HG03159 (cell line): ENCODE data around the gene PTMA.
"Not testable (repeated sequence)": the region's sequence is repeated elsewhere in the genome, so short reads cannot be mapped to it uniquely, and the experiment has no call there.

Experiments used
- ATAC-seq: cut with Tn5 transposase; IDR thresholded peaks from one replicate; pipeline ENCODE4 v1.9.1; 2021; ENCODE audit warnings: mild to moderate bottlenecking, moderate library complexity; ENCODE audit not compliant: unreplicated experiment

The PTMA gene

GRCh38 chr2:231749016-231749415 is 40.7 kb downstream of the PTMA start:
- ATAC-seq = not testable (repeated sequence)

GRCh38 chr2:231751042-231751815 is 42.9 kb downstream of the PTMA start:
- no peak for ATAC-seq

- ATAC-seq = no peak
Observed at GRCh38 chr2:231752061-231752460, 43.7 kb downstream of the PTMA start.

- no peak for ATAC-seq
Observed at GRCh38 chr2:231761735-231762134, 53.4 kb downstream of the PTMA start.
